HepG2 (cell line): ENCODE measurements around the gene ADAMTS2.

Source experiments
- BRD4 ChIP-seq: sonication (generic); formaldehyde crosslinking; IDR thresholded peaks from 2 replicates; pipeline ENCODE4 v1.4.0; 2020; ENCODE audit warnings: missing genetic modification reagents
- CAMTA2 ChIP-seq: sonication (generic); formaldehyde crosslinking; IDR thresholded peaks from 2 replicates; pipeline ENCODE4 v1.4.0; 2020; ENCODE audit warnings: mild to moderate bottlenecking, missing genetic modification reagents, borderline replicate concordance
- FOXA1 ChIP-seq, 2 experiments: fragments of 450-650 bp in 1 of 2; sonication (generic) in 1 of 2; formaldehyde crosslinking in 1 of 2; IDR thresholded peaks; 2 replicates each; pipeline versions ENCODE4 v1.4.0 to v1.6.1; 2016 to 2020; ENCODE audit warnings: missing genetic modification reagents in 1 of 2
- HOXD1 ChIP-seq: sonication (generic); formaldehyde crosslinking; IDR thresholded peaks from 2 replicates; pipeline ENCODE4 v1.5.0; 2020; ENCODE audit warnings: missing genetic modification reagents
- NFATC3 ChIP-seq: sonication (generic); formaldehyde crosslinking; IDR thresholded peaks from 2 replicates; pipeline ENCODE4 v1.5.1; 2020; ENCODE audit warnings: mild to moderate bottlenecking, missing genetic modification reagents
- SMARCC2 ChIP-seq: fragments of 450-650 bp; IDR thresholded peaks from 2 replicates; pipeline ENCODE4 v1.6.1; 2017; ENCODE audit warnings: antibody characterized with exemption, mild to moderate bottlenecking
- SP1 ChIP-seq, 2 experiments: fragments of 450-650 bp in 1 of 2; sonication (generic) in 1 of 2; formaldehyde crosslinking in 1 of 2; IDR thresholded peaks; 2 replicates each; pipeline versions ENCODE4 v1.4.0 to v1.6.1; 2016 to 2020; ENCODE audit warnings: missing genetic modification reagents in 1 of 2
- ZNF253 ChIP-seq: sonication (generic); formaldehyde crosslinking; IDR thresholded peaks from 2 replicates; pipeline ENCODE4 v1.8.0; 2022; ENCODE audit warnings: mild to moderate bottlenecking, missing genetic modification reagents, borderline replicate concordance
- ZNF772 ChIP-seq: sonication (generic); formaldehyde crosslinking; IDR thresholded peaks from 2 replicates; pipeline ENCODE4 v1.5.0; 2020; ENCODE audit warnings: mild to moderate bottlenecking, missing genetic modification reagents
- TF ChIP-seq, protein P1 (sequence below): sonication (generic); formaldehyde crosslinking; IDR thresholded peaks from 2 replicates; pipeline ENCODE4 v1.4.0; 2020; ENCODE audit warnings: mild to moderate bottlenecking, low read depth, missing genetic modification reagents
- TF ChIP-seq, protein P2 (sequence below): sonication (generic); formaldehyde crosslinking; IDR thresholded peaks from 2 replicates; pipeline ENCODE4 v1.4.0; 2020; ENCODE audit warnings: mild to moderate bottlenecking, missing genetic modification reagents
- TF ChIP-seq, protein P3 (sequence below): sonication (generic); formaldehyde crosslinking; IDR thresholded peaks from 2 replicates; pipeline ENCODE4 v1.5.1; 2020; ENCODE audit warnings: missing genetic modification reagents, mild to moderate bottlenecking, borderline replicate concordance
- TF ChIP-seq, protein P4 (sequence below): sonication (generic); formaldehyde crosslinking; IDR thresholded peaks from 2 replicates; pipeline ENCODE4 v1.5.0; 2020; ENCODE audit warnings: mild to moderate bottlenecking, missing genetic modification reagents, moderate library complexity

DNA sequence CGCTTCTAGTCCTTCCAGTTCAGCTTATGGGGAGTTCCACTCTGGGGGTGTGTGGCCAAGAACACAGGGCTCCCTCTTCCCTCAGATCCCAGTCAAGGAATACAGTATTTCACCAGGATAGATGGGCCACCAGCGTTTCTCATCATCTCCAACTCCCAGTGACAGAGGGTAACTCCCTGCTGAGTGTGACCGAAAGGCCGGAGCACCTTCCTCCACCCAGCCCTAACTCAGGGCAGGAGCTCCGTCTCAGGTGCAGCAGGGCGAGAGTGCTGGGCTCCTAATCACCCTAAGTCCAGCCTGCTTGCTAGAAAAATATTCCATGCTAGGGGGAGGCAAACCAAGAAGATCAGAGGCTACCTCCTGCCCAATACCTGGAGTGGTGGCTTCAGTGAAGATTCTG lies 102.6 kb downstream of the ADAMTS2 start:
- TF ChIP-seq, protein P1, sequence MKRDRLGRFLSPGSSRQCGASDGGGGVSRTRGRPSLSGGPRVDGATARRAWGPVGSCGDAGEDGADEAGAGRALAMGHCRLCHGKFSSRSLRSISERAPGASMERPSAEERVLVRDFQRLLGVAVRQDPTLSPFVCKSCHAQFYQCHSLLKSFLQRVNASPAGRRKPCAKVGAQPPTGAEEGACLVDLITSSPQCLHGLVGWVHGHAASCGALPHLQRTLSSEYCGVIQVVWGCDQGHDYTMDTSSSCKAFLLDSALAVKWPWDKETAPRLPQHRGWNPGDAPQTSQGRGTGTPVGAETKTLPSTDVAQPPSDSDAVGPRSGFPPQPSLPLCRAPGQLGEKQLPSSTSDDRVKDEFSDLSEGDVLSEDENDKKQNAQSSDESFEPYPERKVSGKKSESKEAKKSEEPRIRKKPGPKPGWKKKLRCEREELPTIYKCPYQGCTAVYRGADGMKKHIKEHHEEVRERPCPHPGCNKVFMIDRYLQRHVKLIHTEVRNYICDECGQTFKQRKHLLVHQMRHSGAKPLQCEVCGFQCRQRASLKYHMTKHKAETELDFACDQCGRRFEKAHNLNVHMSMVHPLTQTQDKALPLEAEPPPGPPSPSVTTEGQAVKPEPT (CRISPR knock-in tag): no peak
- TF ChIP-seq, protein P2, sequence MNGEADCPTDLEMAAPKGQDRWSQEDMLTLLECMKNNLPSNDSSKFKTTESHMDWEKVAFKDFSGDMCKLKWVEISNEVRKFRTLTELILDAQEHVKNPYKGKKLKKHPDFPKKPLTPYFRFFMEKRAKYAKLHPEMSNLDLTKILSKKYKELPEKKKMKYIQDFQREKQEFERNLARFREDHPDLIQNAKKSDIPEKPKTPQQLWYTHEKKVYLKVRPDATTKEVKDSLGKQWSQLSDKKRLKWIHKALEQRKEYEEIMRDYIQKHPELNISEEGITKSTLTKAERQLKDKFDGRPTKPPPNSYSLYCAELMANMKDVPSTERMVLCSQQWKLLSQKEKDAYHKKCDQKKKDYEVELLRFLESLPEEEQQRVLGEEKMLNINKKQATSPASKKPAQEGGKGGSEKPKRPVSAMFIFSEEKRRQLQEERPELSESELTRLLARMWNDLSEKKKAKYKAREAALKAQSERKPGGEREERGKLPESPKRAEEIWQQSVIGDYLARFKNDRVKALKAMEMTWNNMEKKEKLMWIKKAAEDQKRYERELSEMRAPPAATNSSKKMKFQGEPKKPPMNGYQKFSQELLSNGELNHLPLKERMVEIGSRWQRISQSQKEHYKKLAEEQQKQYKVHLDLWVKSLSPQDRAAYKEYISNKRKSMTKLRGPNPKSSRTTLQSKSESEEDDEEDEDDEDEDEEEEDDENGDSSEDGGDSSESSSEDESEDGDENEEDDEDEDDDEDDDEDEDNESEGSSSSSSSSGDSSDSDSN (CRISPR knock-in tag): no peak
- TF ChIP-seq NFATC3 (CRISPR knock-in tag) (no peak), SP1 (IDR thresholded peaks at IDR 0.05) (no peak), SP1 (CRISPR knock-in tag; IDR thresholded peaks at IDR 0.05) (no peak), ZNF772 (CRISPR knock-in tag) (no peak), HOXD1 (CRISPR knock-in tag) (no peak), BRD4 (CRISPR knock-in tag) (no peak), CAMTA2 (no peak), ZNF253 (no peak), SMARCC2 (no peak), FOXA1 (IDR thresholded peaks at IDR 0.05) (no peak), FOXA1 (CRISPR knock-in tag; IDR thresholded peaks at IDR 0.05) (no peak)
- TF ChIP-seq, protein P3, sequence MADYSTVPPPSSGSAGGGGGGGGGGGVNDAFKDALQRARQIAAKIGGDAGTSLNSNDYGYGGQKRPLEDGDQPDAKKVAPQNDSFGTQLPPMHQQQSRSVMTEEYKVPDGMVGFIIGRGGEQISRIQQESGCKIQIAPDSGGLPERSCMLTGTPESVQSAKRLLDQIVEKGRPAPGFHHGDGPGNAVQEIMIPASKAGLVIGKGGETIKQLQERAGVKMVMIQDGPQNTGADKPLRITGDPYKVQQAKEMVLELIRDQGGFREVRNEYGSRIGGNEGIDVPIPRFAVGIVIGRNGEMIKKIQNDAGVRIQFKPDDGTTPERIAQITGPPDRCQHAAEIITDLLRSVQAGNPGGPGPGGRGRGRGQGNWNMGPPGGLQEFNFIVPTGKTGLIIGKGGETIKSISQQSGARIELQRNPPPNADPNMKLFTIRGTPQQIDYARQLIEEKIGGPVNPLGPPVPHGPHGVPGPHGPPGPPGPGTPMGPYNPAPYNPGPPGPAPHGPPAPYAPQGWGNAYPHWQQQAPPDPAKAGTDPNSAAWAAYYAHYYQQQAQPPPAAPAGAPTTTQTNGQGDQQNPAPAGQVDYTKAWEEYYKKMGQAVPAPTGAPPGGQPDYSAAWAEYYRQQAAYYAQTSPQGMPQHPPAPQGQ (CRISPR knock-in tag): no peak
- TF ChIP-seq, protein P4, sequence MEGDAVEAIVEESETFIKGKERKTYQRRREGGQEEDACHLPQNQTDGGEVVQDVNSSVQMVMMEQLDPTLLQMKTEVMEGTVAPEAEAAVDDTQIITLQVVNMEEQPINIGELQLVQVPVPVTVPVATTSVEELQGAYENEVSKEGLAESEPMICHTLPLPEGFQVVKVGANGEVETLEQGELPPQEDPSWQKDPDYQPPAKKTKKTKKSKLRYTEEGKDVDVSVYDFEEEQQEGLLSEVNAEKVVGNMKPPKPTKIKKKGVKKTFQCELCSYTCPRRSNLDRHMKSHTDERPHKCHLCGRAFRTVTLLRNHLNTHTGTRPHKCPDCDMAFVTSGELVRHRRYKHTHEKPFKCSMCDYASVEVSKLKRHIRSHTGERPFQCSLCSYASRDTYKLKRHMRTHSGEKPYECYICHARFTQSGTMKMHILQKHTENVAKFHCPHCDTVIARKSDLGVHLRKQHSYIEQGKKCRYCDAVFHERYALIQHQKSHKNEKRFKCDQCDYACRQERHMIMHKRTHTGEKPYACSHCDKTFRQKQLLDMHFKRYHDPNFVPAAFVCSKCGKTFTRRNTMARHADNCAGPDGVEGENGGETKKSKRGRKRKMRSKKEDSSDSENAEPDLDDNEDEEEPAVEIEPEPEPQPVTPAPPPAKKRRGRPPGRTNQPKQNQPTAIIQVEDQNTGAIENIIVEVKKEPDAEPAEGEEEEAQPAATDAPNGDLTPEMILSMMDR: no peak
